GM18858 (cell line): ENCODE measurements around the gene SGCE.
A peak's percentile ranks its signal among the peaks of the same experiment; 100 is the strongest.

Experiments used
- ATAC-seq: cut with Tn5 transposase; IDR thresholded peaks from one replicate; pipeline ENCODE4 v1.9.1; 2021; ENCODE audit not compliant: unreplicated experiment

Gene SGCE

DNA sequence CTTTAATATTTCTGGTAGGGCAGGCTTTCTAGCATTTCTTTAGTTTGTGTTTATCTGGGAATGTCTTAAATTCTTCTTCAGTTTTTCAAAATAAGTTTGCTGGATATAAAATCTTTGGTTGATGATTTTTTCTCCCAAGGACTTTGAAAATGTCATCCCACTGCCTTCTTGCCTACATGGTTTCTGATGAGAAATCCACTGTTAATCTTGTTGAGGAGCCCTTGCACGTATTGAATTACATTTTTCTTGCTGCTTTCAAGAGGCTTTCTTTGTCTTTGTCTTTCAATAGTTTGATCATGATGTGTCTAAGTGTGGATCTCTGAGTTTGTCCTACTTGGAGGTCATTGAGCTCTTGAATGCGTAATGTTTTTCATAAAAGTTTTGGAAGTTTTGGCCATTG, 80.3 kb downstream of the SGCE start:
- no peak for ATAC-seq

DNA sequence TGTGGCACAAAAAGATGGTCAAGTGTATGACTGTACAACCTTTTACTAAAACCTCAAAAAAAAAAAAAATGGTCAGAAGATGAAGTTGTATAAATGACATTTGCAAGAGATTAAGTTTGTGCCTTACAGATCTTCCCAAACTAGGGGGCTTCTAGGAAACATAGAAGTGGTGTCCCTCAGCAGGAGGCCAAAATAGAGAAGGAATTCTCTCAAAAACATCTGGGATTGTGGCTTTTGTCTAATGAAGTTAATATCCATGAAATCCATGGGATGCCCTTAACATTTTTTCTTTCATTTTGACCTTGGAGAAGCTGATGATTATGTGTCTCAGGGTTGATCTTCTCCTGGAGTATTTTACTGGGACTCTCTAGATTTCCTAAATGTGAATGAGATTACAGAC, 84.1 kb downstream of the SGCE start:
- ATAC-seq, result no peak

DNA sequence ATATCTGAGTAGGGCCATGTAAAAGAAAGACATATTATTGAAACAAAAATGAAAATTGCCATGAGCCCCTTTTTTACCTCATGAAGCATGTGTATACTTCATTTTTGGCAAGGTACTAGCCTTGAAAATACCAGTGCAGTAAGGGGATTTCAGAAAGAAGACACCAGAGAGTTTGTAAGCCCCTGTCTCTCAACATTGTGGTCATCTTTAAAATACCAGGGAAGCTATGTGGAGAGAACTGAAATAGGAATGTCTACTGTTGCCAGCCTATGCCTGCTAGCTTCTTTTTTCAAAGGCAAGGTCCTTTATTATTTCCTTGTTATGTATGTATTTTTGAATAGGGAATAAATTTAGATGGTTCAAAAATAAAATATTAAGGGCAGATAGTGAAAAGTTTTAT, 88.5 kb downstream of the SGCE start:
- no peak for ATAC-seq

DNA sequence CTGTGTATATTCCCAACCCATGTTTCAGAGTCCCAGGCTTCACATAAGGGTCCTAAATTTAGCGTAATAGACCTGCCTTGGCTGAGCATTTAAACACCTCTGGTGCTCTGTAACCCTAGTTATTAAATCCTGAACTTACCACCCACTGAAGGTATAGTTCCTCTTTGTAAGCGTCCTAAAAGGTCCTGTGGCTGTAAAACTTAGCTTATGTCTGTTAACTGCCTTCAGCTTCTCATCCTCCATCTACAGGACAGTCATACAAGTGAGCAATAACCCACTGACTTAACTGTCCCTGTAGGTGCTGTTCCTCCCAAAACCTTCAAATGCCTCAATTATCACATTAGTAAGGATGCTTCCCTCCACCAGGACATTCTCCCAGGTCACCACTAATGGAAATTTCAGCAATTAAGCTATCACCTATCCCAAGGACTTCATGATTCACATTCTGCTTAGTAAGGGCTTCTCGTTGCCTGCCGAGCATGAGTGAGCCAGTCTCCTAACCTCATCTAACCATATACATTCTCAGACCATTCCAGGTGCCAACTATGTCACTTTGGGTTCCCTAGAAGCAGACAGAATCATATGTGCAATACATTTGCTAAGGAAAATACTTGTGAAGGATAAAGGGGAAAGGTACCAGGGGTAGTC, 90.6 kb downstream of the SGCE start:
- ATAC-seq, result no peak

DNA sequence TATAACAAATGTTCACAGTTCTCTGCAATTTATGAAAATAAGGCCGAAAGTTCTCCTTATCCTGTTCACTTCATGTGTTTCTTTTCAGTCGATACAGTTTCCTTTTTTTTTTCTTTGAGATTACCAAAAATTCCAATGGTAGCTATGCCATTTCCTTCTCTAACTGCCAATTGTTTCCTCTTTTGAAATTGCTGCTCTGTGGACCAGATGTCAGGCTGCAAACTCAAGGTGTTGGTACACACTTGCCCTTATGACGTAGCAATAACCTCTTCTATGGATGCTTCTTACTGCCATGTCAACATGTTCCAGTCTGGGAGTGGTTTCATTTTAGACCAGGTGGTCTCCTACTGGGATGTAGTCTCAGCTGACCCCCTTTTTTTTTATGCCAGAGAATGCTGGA, 93.4 kb downstream of the SGCE start:
- ATAC-seq, result no peak

DNA sequence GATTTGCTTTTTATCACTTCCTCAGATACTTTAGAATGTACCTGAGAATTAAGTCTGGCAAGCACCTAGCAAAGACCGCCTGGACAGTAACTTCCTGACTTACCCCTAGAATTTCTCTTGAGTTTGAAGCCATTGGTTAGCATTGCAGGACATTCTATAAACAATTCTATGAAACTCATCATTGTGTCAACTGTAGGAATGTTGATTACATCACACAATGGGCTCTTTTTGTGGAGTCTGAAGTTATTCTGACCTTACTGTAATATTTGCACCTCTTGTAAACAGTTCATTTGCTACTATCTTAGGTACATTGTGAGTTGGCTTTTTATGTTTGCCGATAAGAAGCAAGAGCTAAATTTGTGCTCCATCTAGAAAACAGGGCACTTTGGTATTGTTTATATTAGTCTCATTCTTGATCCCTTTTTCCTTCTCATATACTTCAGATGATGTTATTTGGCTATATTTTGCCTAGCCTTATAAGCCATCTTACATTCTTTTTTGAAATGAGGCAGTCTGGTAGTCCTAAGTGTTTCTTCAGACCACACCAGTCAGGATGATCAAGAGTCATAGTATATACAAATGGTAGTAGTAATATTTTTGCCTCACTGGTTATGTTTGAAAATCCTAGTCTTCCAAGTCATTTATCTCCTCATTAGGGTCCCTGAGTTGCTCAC, 94.0 kb downstream of the SGCE start:
- no peak for ATAC-seq

DNA sequence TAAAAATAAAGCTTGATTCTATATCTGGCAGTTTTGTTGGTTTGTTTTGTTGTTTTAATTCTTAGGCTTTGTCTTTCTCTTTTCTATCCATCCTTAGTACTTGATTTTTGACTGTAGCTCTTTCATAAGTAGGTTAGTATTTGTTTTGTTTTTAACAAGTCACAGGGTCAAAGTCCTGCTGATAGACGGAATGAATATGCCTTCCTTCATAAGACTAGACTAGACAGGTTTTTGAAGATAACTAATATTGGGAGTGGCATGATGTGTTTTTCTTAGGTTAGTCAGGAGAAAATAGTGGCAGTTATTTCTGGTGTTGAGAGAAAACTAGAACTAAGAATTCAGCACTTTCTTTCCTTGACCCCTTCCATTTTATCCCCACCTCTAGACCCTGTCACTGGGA, 96.0 kb downstream of the SGCE start:
- ATAC-seq, result no peak

DNA sequence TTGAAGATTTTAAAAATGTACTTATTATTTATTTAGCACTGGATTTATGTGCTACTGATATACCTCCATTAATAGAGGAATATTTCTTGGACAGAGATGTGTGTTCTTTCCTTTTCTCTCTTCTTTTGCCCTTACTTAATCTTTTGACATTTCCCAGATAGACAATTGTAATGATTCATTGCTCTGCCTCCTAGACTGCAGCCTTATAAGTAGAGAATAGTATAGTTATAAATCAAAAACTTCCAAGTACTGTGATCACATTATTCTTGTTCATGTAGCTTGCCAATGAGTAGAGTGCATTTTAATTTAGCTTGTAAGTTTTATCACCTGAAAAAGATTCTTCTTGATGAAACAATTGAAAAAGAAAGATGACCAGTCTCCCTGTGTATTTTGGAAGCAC, 98.7 kb downstream of the SGCE start:
- no peak for ATAC-seq

DNA sequence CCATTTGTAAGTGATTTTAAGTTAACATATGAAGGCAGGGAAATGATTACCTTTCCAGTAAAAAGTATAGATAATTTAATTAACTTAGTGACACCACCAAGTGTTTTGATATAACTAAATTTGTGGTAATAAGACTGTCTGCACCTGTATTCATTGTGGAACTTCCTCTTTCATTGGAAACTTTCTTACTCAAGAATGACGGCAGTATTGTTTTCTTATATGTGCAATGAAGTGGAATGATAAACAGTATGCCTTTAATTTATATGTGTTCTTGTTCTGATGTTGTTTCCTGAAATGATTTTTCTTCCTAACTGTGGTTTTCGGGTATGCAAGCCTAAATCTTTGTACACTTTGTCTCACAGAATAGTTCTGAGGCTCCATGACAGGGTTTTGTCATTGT, 99.9 kb downstream of the SGCE start:
- peak; percentile 84 for ATAC-seq

DNA sequence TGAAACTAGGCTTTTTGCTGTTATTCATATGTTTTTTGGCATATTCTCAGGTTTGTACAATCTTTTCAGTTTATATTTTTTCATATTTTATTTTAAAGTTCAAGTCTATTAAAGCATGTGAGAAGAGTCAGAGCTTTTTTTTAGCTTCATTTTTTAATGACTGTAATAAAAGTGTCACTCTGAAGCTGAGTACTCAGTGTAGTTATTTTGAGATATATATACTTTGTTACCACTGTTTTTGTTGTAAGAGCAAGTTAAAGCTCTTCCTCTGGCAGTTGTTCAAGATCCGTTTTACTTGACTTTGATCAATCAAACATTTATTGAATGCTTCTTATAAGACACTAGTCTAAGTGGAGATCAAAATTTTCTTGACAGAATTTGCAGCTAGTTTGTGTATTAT, 108.8 kb downstream of the SGCE start:
- no peak for ATAC-seq

DNA sequence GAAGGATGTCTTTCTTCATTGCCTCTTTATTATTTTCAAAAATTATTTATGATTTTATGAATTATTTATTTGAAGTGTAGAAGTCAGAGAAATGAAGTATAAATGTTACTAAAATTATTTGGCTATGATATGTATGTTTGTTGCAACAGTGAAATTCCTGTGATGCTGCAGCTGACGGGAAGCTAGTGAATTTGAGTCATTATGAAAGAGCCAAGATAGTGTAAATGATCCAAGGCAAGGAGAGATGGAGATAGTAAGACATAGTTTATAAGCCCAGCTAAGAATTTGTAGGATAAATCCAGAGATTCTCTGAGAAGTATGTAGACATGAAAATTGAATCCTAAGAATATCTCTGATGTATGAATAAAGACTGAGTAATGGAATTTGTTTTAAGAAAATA, 115.5 kb downstream of the SGCE start:
- no peak for ATAC-seq
